ENCODE measurements around the gene NUP88. TPM values are rescaled to one million over a fixed set of nuclear protein-coding genes. Genes with fewer than 3 reads are reported as not detected.

Gene NUP88
- total and polyA plus RNA-seq, 8 donors, result 29.8 to 185 (median 80.3) TPM

DNA sequence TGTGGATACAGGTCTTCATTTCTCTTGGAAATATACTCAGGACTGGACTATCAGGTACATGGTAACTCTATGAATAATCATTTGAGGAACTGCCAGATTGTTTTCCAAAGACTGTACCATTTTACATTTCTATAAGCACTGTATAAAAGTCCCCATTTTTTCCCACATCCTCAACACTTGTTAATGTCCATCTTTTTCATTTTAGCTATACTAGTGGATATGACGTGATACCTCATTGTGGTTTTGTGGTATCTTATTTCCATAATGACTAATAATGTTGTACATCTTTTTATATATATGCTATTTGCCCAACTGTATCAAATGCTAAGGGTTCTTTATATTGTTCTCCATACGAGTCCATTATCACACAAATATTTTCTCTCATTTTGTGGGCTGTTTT is 22.9 kb downstream of the NUP88 start:
- H3K27ac ChIP-seq, result no peak overlapping the region
- DNase-seq, result no peak
- no peak for TF ChIP-seq POLR2A (IDR thresholded peaks at IDR 0.05)
- TF ChIP-seq POLR2AphosphoS5 (IDR thresholded peaks at IDR 0.05), result no peak
- TF ChIP-seq EP300 (IDR thresholded peaks at IDR 0.05), result no peak
- TF ChIP-seq, protein P1, sequence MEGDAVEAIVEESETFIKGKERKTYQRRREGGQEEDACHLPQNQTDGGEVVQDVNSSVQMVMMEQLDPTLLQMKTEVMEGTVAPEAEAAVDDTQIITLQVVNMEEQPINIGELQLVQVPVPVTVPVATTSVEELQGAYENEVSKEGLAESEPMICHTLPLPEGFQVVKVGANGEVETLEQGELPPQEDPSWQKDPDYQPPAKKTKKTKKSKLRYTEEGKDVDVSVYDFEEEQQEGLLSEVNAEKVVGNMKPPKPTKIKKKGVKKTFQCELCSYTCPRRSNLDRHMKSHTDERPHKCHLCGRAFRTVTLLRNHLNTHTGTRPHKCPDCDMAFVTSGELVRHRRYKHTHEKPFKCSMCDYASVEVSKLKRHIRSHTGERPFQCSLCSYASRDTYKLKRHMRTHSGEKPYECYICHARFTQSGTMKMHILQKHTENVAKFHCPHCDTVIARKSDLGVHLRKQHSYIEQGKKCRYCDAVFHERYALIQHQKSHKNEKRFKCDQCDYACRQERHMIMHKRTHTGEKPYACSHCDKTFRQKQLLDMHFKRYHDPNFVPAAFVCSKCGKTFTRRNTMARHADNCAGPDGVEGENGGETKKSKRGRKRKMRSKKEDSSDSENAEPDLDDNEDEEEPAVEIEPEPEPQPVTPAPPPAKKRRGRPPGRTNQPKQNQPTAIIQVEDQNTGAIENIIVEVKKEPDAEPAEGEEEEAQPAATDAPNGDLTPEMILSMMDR (IDR thresholded peaks at IDR 0.05), result no peak
- no peaks in the 10 kb centered on the region for H3K9me3 ChIP-seq
- H3K27me3 ChIP-seq, result no peaks in the 10 kb centered on the region
- H3K4me3 ChIP-seq, result no peak overlapping the region
- intact Hi-C loops (cut with DNase I; ENCODE audit: low total_unique reads), result no loop called here
- no peaks in the 10 kb centered on the region for H3K4me1 ChIP-seq
- peaks cover 40 to 100% (median 100%) of the 10 kb centered on the region in 4 donors for H3K36me3 ChIP-seq
- WGBS, 5 donors, result 85 to 95% (median 90%) methylated on average over 2 of the region's 2 CpGs

- H3K4me3 ChIP-seq, result no peak overlapping the region
- H3K9me3 ChIP-seq, result no peaks in the 10 kb centered on the region
- H3K27ac ChIP-seq, result no peak overlapping the region
- TF ChIP-seq POLR2AphosphoS5 (IDR thresholded peaks at IDR 0.05) (no peak), EP300 (IDR thresholded peaks at IDR 0.05) (no peak), POLR2A (IDR thresholded peaks at IDR 0.05) (no peak)
- TF ChIP-seq, protein P1 (IDR thresholded peaks at IDR 0.05), result no peak
- H3K4me1 ChIP-seq, result no peaks in the 10 kb centered on the region
- H3K36me3 ChIP-seq, result peaks cover 72 to 100% (median 99%) of the 10 kb centered on the region in 4 donors
- peak in 1 of 2 donors; percentile 40 for DNase-seq
- no peaks in the 10 kb centered on the region for H3K27me3 ChIP-seq
- whole genome bisulfite sequencing, 5 donors, result 53 to 79% (median 60%) methylated on average over 5 of the region's 5 CpGs
- intact Hi-C loops (cut with DNase I; ENCODE audit: low total_unique reads), result no loop called here
Observed at GRCh38 chr17:5391678-5392077, 27.8 kb downstream of the NUP88 start.

GRCh38 chr17:5381542-5381941 is 37.9 kb downstream of the NUP88 start:
- no peak for DNase-seq
- H3K9me3 ChIP-seq, result no peaks in the 10 kb centered on the region
- H3K27ac ChIP-seq, result no peak overlapping the region
- TF ChIP-seq POLR2AphosphoS5 (IDR thresholded peaks at IDR 0.05) (no peak), POLR2A (IDR thresholded peaks at IDR 0.05) (no peak), EP300 (IDR thresholded peaks at IDR 0.05) (no peak)
- TF ChIP-seq, protein P1 (IDR thresholded peaks at IDR 0.05), result no peak
- intact Hi-C loops (cut with DNase I; ENCODE audit: low total_unique reads), result no loop called here
- WGBS, 5 donors, result 91 to 99% (median 95%) methylated on average over 4 of the region's 4 CpGs
- no peaks in the 10 kb centered on the region for H3K4me1 ChIP-seq
- no peak overlapping the region for H3K4me3 ChIP-seq
- H3K27me3 ChIP-seq, result no peaks in the 10 kb centered on the region
- H3K36me3 ChIP-seq, result peaks cover 87 to 100% (median 100%) of the 10 kb centered on the region in 4 donors

DNA sequence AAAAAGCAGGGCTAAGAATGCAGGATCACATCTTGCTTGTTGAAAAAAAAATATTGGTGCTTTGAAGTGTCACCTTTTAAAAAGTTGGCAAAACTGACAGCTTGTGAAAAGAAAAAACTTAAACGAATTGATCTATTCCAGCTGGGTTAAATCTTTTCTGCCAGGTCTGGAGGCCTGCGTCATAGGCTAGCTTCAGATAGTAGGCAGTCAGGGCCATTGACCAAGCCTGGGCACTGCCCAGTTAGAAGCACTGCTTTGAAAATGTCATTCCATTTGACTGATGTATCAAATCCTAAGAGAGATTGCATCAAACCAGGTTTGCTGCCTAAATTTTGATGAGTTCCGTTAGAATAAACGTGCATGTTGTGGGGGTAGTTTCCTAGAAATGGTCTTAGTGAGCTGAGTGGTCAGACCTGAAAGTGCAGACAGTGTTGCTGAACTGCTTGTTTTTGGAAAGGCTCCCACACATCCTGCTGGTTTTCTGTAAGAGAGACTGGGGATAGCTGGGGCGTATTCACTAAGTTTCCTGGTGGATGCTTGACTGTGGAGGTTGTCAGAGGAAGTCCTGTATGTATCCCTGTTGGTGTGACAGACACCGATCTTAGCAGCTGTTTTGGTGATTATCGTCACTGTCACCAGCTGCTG is 38.8 kb downstream of the NUP88 start:
- H3K27me3 ChIP-seq, result no peaks in the 10 kb centered on the region
- intact Hi-C loops (cut with DNase I; ENCODE audit: low total_unique reads), result no loop called here
- no peak for DNase-seq
- 67 to 74% (median 72%) methylated on average over 7 of the region's 7 CpGs for WGBS, 5 donors
- no peak for TF ChIP-seq POLR2AphosphoS5 (IDR thresholded peaks at IDR 0.05)
- TF ChIP-seq POLR2A (IDR thresholded peaks at IDR 0.05), result no peak
- TF ChIP-seq, protein P1 (IDR thresholded peaks at IDR 0.05), result no peak
- no peak for TF ChIP-seq EP300 (IDR thresholded peaks at IDR 0.05)
- no peaks in the 10 kb centered on the region for H3K9me3 ChIP-seq
- H3K4me3 ChIP-seq, result no peak overlapping the region
- no peak overlapping the region for H3K27ac ChIP-seq
- peaks cover 87 to 100% (median 100%) of the 10 kb centered on the region in 4 donors for H3K36me3 ChIP-seq
- no peaks in the 10 kb centered on the region for H3K4me1 ChIP-seq
